ENCODE data around the gene GRIK4.
"Not testable (repeated sequence)": the region's sequence is repeated elsewhere in the genome, so short reads cannot be mapped to it uniquely, and the experiment has no call there.

GRIK4 gene

DNA sequence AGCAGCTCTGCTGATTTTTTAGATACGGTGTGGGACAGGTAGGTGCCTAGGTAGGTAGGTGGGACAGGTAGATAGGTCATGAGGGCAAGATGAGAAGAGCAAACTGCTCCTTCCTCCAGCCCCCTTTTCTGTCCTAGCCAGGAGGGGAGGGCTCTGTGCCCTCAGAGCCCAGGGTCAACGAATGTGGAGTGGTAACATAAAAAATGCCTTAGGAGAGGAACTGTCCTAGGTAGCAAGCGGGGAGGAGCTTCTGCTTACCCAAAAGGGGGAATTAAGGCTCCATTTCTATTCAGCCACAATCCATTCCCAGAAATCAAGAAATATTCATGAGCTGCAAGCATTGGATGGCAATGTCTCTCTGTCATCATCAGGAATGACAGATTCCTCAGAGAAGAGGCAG, 234.8 kb downstream of the GRIK4 start:
- DNase-seq (ENCODE audit: low read depth): no peak

DNA sequence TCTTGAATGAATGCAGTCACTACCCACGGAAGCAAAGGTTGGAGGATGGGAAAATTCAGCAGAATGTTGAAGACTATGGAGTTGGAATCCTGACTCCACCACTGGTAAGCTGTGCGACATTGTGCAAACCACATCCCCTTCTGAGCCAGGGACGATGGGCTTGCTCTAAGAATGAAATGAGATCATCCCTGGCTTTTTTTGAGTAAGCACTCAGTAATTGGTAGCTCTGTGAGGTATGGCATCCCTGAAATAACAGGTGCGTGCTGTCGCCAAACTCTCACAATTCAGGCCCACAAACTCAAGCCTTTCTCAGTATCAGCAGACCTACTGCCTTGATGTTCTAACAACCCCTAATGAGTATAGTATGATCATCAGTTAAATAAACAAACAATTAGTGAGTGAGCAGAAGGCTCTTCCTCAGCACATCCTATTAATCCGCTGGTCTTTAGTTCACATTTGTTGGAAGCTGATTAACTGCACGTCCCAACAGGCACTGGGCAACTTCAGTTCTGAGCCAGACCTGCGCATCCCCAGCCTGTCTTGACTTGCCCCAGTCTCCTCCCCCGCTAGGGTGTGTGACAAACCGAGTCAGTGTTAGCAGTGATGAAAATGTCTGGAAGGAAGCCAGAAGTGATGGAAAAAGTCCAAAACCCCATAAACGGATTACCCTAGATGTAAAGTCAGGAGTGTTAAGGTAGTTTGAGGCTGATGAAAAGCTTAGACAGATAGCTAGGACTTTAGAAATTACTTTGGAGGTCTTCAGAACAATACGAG, 235.5 kb downstream of the GRIK4 start:
- DNase-seq (ENCODE audit: low read depth): peak; percentile 1

- DNase-seq (ENCODE audit: low read depth): no peak
Observed at GRCh38 chr11:120747850-120748814, 236.6 kb downstream of the GRIK4 start.

DNA sequence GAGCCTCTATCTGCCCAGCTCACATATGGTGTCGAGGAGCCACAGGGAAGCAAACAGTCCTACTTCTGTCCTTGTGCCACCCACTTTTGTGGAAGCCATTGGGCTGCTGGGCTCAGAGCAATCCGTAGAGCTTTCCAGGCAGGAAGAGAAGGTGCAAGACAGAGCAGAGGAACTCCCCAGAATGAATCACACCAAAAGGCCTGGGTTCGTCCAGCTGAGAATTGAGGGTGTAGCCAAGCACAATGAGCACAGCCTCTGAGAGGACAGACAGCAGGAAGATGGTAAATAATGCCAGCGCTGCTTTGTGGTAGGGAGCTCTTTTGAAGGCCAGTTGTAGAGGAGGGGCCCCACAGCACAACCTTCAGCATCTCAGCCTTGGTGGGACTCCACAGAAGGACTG, 237.8 kb downstream of the GRIK4 start:
- DNase-seq (ENCODE audit: low read depth): no peak

- no peak for DNase-seq (ENCODE audit: low read depth)
Observed at GRCh38 chr11:120750647-120751549, 239.3 kb downstream of the GRIK4 start.

GRCh38 chr11:120751550-120751949, 240.0 kb downstream of the GRIK4 start:
- no peak for DNase-seq (ENCODE audit: low read depth)

DNA sequence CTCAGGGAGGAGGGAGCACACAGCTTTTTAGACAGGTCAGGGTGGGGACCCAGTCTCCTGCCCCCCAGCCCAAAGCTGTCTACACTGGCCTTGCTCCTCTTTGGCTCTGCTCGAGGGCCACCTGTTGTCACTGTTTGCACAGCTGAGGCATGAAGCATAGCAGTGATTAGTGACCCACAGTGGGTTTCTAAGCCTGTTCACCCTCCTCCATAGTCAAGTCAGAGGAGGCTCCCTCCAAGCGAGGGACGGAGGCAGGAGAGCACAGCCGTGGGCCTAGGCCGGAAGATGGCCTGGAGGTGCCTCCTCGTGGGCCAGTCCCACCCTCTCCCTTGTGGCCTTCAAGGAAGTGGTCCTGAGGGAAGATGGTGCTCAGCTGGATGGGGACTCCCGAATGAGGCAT, 241.1 kb downstream of the GRIK4 start:
- no peak for DNase-seq (ENCODE audit: low read depth)

GRCh38 chr11:120756931-120757330, 245.4 kb downstream of the GRIK4 start:
- DNase-seq (ENCODE audit: low read depth): no peak

DNA sequence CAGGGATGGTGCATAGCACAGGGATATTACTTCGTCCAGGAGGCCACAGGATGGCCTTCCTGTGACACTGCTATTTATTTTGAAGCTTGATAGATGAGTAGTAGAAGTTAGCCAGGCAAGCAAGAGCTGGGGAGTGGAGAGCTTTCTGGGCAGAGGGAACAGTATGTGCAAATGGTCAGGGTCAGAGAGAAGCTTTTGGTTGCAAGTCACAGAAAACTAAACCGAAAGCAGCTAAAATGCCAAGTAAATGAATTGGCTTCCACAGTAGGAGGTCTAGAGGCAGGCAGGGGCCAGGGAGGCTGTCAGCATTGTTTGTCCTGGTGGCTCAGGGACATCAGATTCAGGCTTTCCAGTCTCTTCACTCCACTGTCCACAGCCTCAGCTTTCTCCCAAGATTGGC, 247.5 kb downstream of the GRIK4 start:
- DNase-seq (ENCODE audit: low read depth): no peak

GRCh38 chr11:120765710-120766109, 254.2 kb downstream of the GRIK4 start:
- not testable (repeated sequence) for DNase-seq (ENCODE audit: low read depth)

DNA sequence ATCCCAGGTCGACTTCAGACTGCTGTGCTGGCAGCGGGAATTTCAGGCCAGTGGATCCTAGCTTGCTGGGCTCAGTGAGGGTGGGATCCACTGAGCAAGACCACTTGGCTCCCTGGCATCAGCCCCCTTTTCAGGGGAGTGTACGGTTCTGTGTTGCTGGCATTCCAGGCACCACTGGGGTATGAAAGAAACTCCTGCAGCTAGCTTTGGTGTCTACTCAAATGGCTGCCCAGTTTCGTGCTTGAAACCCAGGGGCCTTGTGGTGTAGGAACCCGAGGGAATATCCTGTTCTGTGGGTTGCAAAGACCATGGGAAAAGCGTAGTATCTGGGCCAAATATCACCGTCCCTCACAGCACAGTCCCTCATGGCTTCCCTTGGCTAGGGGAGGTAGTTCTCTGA, 254.8 kb downstream of the GRIK4 start:
- no peak for DNase-seq (ENCODE audit: low read depth)

- no peak for DNase-seq (ENCODE audit: low read depth)
Observed at GRCh38 chr11:120768949-120769348, 257.4 kb downstream of the GRIK4 start.

DNA sequence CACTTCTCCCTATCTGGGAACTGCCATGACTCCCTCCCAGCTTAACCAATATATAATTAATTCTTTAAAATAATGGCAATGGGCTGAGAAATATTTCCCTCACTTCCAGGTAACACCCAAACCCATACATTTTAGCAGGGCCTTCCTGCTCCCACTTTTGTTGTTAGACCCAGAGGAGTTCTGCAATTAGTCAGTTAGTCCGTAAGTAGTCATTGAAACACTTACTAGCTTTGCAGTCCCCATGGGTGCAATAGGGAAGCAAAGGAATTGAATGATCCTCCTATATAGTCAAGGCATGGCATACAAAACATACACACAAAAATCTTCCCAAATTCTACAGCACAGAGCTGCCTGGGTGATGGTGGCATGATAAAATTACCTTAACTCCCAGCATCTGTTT, 258.4 kb downstream of the GRIK4 start:
- DNase-seq (ENCODE audit: low read depth): no peak

GRCh38 chr11:120771551-120772060, 260.1 kb downstream of the GRIK4 start:
- no peak for DNase-seq (ENCODE audit: low read depth)

- DNase-seq (ENCODE audit: low read depth): peak; percentile 7
Observed at GRCh38 chr11:120773501-120774031, 262.0 kb downstream of the GRIK4 start.

DNA sequence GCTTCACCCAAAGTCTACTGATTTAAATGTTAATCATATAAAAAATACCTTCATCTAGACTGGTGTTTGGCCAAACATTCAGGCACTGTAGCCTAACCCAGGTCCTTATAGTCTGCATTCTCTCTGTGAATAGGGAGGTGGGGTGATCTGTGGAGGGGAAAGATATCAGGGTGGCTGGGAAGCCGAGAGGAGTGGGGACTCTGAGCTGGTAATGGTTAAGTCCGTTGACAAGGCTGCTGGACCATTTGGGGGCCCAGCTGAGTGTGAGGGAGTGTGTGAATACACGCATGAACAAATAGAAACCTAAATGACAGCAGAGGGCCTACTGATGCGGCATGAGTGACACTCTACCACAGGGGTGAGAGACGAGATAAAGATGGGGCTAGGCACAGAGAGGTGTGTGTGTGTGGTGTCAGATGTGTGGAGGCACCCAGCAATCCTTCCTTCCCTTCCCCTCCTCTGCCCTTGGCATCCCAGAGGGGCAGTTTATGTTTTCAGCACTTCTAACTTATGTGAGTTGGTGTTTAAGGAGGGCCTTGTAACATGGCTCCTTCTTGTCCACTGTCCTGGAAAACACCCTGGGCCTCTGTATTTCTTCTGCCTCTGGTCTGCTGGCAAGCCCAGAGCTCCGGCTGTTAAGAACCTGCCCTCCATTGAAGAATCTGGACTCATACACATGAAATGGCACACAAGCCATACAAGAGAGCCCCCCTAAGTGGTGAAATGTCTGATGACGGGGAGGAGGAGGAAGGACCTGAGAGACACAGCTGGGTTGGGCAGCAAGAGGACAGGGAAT, 263.2 kb downstream of the GRIK4 start:
- DNase-seq (ENCODE audit: low read depth): no peak

GRCh38 chr11:120775986-120776951, 264.7 kb downstream of the GRIK4 start:
- DNase-seq (ENCODE audit: low read depth): no peak

GRCh38 chr11:120778685-120779490, 267.3 kb downstream of the GRIK4 start:
- DNase-seq (ENCODE audit: low read depth): no peak

GRCh38 chr11:120780239-120780638, 268.7 kb downstream of the GRIK4 start:
- DNase-seq (ENCODE audit: low read depth): no peak
